ENCODE data around the gene CRYBA1. TPM values are rescaled to one million over a fixed set of nuclear protein-coding genes. Genes with fewer than 3 reads are reported as not detected.

CRYBA1 gene
- total RNA-seq, 2 experiments from 2014 or later = not detected

GRCh38 chr17:29248845-29249244 is 2.2 kb downstream of the CRYBA1 start:
- H3K27me3 Mint-ChIP-seq = no peaks in the 10 kb centered on the region
- no peaks in the 10 kb centered on the region for H3K36me3 Mint-ChIP-seq (ENCODE audit: low read depth)
- DNase-seq (no peak), ATAC-seq (ENCODE audit: poor library complexity) (no peak)
- Histone ChIP-seq H3K27ac (ENCODE audit: low read depth in 1 of 2, low read length in 2 of 2) (no peak overlapping the region), H3K27me3 (ENCODE audit: control insufficient read depth in 1 of 2, insufficient read depth in 2 of 2, low read length in 2 of 2) (no peaks in the 10 kb centered on the region), H3K36me3 (ENCODE audit: insufficient read depth, low read length) (no peaks in the 10 kb centered on the region), H3K4me3 (ENCODE audit: low read length) (no peak overlapping the region), H3K9me3 (ENCODE audit: control insufficient read depth in 1 of 2, insufficient read depth in 1 of 2, low read length in 2 of 2) (no peaks in the 10 kb centered on the region), H3K4me1 (ENCODE audit: insufficient read depth, low read length) (no peaks in the 10 kb centered on the region)
- no peak overlapping the region for H3K4me3 Mint-ChIP-seq
- H3K4me1 Mint-ChIP-seq (ENCODE audit: low read depth) = no peaks in the 10 kb centered on the region
- no peak for TF ChIP-seq CTCF (IDR thresholded peaks at IDR 0.05)
- intact Hi-C loops (cut with DNase I, micrococcal nuclease) = no loop called here
- H3K9me3 Mint-ChIP-seq = no peaks in the 10 kb centered on the region
- no peak overlapping the region for H3K27ac Mint-ChIP-seq
- CTCF ChIA-PET = no interaction called here
- POLR2A ChIA-PET = no interaction called here

DNA sequence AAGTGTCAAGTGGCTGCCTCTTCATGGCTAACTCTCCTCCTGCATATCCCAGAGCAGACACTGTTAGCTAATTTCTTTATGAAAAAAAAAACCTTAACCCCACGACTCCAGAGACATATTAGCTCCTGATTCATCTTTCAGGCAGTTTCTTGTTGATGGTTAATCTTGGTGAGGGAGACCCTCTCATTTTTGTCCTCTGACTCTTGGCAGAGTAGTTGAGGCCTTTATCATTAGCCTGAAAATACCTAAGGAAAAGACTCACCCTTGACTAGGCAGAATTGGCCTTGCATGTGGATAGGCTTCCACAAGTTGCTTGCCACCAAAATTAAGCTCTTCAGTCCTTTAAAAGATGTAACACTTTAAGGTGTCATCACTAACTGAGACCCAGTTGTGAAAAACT is 4.0 kb downstream of the CRYBA1 start:
- POLR2A ChIA-PET = interaction anchor here (1.2 kb wide), 1 partner anchor 44 kb away, joined by 6 read pairs; the partner anchor contains the start of gene NUFIP2

GRCh38 chr17:29251184-29251583 is 4.5 kb downstream of the CRYBA1 start:
- no peak for ATAC-seq (ENCODE audit: poor library complexity)
- no peak for DNase-seq
- H3K4me1 Mint-ChIP-seq (ENCODE audit: low read depth) = no peaks in the 10 kb centered on the region
- POLR2A ChIA-PET = interaction anchor here (1.2 kb wide), 1 partner anchor 43 kb away, joined by 6 read pairs; the partner anchor contains the start of gene NUFIP2
- H3K36me3 ChIP-seq (ENCODE audit: insufficient read depth, low read length) = peaks cover 6% of the 10 kb centered on the region
- H3K36me3 Mint-ChIP-seq (ENCODE audit: low read depth) = peaks cover 4% of the 10 kb centered on the region
- H3K27me3 ChIP-seq (ENCODE audit: control insufficient read depth in 1 of 2, insufficient read depth in 2 of 2, low read length in 2 of 2) = no peaks in the 10 kb centered on the region
- intact Hi-C loops (cut with DNase I, micrococcal nuclease) = no loop called here
- no peak for TF ChIP-seq CTCF (IDR thresholded peaks at IDR 0.05)
- H3K4me1 ChIP-seq (ENCODE audit: insufficient read depth, low read length) = no peaks in the 10 kb centered on the region
- no peaks in the 10 kb centered on the region for H3K9me3 ChIP-seq (ENCODE audit: control insufficient read depth in 1 of 2, insufficient read depth in 1 of 2, low read length in 2 of 2)
- H3K27me3 Mint-ChIP-seq = no peaks in the 10 kb centered on the region
- CTCF ChIA-PET = interaction anchor here (1.1 to 2.5 kb wide), 3 partner anchors 14 to 40 kb away, joined by 3 to 8 read pairs (median 7); no protein-coding TSS in a partner anchor
- H3K4me3 ChIP-seq (ENCODE audit: low read length) = no peak overlapping the region
- H3K27ac ChIP-seq (ENCODE audit: low read depth in 1 of 2, low read length in 2 of 2) = no peak overlapping the region
- no peak overlapping the region for H3K27ac Mint-ChIP-seq
- H3K4me3 Mint-ChIP-seq = no peak overlapping the region
- H3K9me3 Mint-ChIP-seq = no peaks in the 10 kb centered on the region

More for the DNA sequence above, 4.0 kb downstream of the CRYBA1 start:
- ATAC-seq (ENCODE audit: poor library complexity) (no peak), DNase-seq (no peak)
- no peaks in the 10 kb centered on the region for H3K4me1 ChIP-seq (ENCODE audit: insufficient read depth, low read length)
- H3K27me3 ChIP-seq (ENCODE audit: control insufficient read depth in 1 of 2, insufficient read depth in 2 of 2, low read length in 2 of 2) = no peaks in the 10 kb centered on the region
- no peaks in the 10 kb centered on the region for H3K36me3 Mint-ChIP-seq (ENCODE audit: low read depth)
- CTCF ChIA-PET = interaction anchor here (1.1 to 2.5 kb wide), 4 partner anchors 14 to 102 kb away, joined by 3 to 8 read pairs (median 6); no protein-coding TSS in a partner anchor
- H3K4me1 Mint-ChIP-seq (ENCODE audit: low read depth) = no peaks in the 10 kb centered on the region
- H3K4me3 ChIP-seq (ENCODE audit: low read length) = no peak overlapping the region
- peaks cover 1% of the 10 kb centered on the region for H3K36me3 ChIP-seq (ENCODE audit: insufficient read depth, low read length)
- H3K9me3 ChIP-seq (ENCODE audit: control insufficient read depth in 1 of 2, insufficient read depth in 1 of 2, low read length in 2 of 2) = no peaks in the 10 kb centered on the region
- no peak overlapping the region for H3K27ac Mint-ChIP-seq
- intact Hi-C loops (cut with DNase I, micrococcal nuclease) = no loop called here
- H3K27me3 Mint-ChIP-seq = no peaks in the 10 kb centered on the region
- TF ChIP-seq CTCF (IDR thresholded peaks at IDR 0.05) = no peak
- no peak overlapping the region for H3K27ac ChIP-seq (ENCODE audit: low read depth in 1 of 2, low read length in 2 of 2)
- H3K4me3 Mint-ChIP-seq = no peak overlapping the region
- no peaks in the 10 kb centered on the region for H3K9me3 Mint-ChIP-seq
